Subcutaneous adipose tissue (tissue), 4 donors: ENCODE data around the gene FSTL4. TPM values are rescaled to one million over a fixed set of nuclear protein-coding genes. Genes with fewer than 3 reads are reported as not detected.

Experiments
- total RNA-seq, 4 donors: library from RNA; depleted of rRNA; stranded (reverse); fragments of >200 nt; gene quantifications; one replicate each; pipeline ENCODE4 v1.1.0, GENCODE V29; 2016
- TF ChIP-seq, protein P1 (sequence below): fragments of 450-650 bp; IDR thresholded peaks from one replicate; pipeline ENCODE4 v1.5.1; 2016; ENCODE audit warnings: low read depth, mild to moderate bottlenecking, control low read depth, antibody characterized with exemption, moderate library complexity

The FSTL4 gene
- total RNA-seq = not detected

DNA sequence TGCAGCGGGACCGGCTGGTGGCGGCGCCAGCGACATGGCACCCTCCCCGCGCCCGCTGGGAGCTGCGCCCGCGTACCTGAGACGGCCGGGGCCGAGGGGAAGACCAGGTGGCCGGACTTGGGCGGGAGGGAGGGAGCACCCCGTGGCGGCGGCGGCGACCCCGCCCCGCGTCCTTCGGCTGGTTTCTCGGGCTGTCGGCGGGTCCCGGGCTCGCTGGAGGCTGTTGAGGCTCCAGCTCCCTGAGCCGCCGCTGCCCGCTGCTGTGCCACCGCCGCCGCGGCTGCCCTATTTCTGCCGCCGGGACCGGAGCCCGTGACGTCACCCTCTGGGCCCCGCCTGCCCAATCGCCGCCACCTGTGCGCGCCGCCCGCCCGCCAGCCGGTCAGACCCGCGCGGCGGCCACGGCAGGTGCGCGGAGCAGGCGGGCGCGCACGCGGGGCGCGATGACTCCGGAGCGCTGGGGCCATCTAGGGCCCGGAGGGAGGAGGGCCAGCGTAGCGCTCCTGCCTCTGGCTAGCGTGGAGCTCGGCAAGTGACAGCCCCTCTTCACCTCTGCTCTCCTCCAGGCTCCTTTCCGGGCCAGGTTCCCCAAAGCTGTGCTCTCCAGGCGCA is at the start of gene FSTL4:
Gene FSTL4, minus strand, starts transcription at position 293 of the 612 bp plus-strand sequence.
- TF ChIP-seq, protein P1, sequence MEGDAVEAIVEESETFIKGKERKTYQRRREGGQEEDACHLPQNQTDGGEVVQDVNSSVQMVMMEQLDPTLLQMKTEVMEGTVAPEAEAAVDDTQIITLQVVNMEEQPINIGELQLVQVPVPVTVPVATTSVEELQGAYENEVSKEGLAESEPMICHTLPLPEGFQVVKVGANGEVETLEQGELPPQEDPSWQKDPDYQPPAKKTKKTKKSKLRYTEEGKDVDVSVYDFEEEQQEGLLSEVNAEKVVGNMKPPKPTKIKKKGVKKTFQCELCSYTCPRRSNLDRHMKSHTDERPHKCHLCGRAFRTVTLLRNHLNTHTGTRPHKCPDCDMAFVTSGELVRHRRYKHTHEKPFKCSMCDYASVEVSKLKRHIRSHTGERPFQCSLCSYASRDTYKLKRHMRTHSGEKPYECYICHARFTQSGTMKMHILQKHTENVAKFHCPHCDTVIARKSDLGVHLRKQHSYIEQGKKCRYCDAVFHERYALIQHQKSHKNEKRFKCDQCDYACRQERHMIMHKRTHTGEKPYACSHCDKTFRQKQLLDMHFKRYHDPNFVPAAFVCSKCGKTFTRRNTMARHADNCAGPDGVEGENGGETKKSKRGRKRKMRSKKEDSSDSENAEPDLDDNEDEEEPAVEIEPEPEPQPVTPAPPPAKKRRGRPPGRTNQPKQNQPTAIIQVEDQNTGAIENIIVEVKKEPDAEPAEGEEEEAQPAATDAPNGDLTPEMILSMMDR = no peak

DNA sequence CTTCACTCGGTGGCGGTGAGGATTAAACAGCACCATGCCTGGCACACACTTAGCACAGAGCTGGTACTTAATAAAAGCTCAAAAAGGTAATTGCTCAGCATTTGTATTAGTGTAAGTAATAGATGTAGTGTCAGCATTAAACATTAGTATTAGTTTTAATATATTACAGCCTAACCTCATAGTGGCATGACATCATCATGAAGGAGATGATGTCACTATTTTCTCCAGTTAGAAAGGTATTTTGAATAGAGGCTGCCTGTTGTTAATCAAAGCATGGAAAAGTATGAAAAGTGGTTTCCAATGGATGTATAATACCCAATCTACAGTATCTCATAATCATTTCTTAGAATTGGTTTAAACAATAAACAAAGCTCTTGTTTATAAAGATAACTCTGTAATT is 49.0 kb upstream of the FSTL4 start:
- TF ChIP-seq, protein P1 = no peak

DNA sequence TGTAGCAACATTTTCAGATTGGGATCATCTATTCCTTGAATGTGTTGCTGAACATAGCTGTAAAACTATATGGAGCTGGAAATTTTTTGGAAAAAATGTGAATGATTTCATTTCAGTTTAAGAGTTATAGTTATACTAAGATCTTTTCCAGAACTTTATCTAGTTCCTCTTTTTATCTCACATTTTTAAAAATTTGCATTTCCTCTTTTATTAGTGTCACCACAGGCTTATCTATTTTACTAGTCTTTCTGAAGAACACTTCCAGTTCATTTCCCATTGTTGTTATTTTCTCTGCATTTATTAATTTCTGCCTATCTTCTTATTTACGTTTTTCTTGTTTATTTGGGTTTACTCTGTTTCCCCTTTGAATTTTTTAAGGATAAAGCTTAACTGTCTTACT is 46.0 kb upstream of the FSTL4 start:
- TF ChIP-seq, protein P1 = no peak

DNA sequence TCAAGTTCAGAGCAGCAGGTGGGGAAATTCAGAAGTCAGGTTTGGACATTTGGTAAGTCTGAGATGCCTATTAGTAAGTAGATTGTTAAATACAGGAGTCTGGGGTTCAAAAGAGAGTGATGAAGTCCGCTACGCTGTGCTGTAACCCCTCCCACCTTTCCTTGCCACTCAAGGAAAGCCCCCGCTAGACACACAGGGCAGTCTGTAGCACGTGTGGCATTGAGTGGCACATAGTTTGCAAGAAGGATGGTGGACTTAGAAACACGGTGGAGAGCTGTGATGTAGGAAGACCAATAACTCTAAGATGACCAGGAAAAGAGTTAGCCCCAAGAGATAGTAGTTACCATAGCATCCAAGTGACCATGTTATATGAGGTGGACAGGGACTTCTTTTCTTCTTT is 44.7 kb upstream of the FSTL4 start:
- TF ChIP-seq, protein P1 = no peak

DNA sequence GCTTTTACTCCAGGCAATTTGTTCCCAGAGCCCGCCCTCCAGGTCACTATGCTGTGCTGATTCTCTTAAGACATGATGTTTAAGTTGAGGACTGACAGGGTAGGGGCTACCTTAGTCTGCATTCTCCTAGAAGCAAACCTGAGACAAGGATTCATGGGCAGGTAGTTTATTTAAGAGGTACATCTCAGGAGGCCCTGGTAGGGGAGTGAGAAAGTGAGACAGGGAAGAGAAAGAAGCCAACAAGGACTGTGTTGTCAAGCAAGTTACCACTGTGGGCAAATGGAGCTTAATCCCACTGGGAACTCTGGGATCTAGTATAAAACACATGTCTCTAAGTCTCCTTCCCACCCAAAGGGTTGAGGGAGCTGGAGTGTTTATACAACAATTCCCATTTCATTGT is 43.6 kb upstream of the FSTL4 start:
- TF ChIP-seq, protein P1 = no peak

DNA sequence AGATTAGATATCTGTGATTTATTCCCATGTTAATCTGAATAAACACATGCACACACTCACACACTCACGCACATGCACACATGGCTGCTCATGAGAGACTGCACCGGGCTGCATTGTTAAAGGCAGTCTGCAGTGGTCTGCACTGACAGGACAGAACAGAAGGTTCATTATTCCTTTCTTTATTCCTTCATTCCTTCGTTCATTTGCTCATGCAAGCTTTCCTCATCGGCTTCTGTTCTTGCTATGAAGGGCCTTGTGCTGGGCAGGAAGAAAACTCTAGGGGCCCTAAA is 41.4 kb upstream of the FSTL4 start:
- TF ChIP-seq, protein P1 = no peak

DNA sequence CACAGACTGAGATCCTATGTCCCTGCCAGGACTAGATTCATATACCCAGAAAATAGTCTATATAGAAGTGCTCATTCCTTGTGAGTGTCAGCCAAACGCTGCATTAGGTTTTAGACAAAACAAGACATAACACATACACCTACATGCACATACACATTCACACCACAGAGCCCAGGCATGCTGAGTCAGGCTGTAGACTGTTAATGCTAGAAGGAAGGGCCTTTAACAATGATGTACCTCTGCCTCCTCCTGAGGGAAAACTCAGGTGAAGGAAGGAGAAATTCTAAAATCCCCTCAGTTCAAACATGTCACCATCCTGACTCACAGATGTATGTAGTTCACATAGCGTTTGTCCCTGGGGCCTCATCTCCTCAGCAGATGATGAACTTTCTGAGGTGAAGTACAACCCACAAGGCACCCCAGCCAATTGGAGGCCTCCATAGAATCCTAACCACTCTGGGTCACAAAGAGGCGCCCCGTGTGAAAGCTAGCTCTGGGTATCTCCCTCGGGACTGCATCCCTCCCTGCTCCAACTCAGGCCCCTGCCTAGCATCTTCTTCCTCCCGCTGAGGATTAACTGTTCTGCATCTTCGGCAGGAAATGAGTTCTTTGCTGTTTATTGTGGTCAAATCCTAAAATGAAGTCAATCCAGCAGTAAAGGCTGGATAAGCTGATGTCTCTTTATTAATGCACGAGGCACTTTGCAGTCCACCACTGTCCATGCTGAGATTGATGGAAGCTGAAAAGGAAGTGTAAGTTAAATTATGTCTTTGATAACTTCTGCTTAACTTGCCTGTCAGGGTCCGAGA is 40.8 kb upstream of the FSTL4 start:
- TF ChIP-seq, protein P1 = no peak
